PC-9 (cell line): ENCODE results near the gene EMC6. TPM values are rescaled to one million over a fixed set of nuclear protein-coding genes. Genes with fewer than 3 reads are reported as not detected.

ENCODE experiments used
- BruUV-seq: library from RNA; stranded (reverse); fragments of 400-500 nt; replicated peaks from 2 replicates; lab custom pipeline; 2021; lab: Mats Ljungman, UMichigan
- CTCF ChIA-PET: fragments of 300-600 bp; sonication (Branson Sonifier 250); formaldehyde crosslinking; loops from one replicate; lab custom pipeline; 2022; ENCODE audit warnings: antibody characterized with exemption; lab: Charles Lee
- POLR2A ChIA-PET: fragments of 300-600 bp; sonication (Branson Sonifier 250); formaldehyde crosslinking; loops from one replicate; lab custom pipeline; 2022; ENCODE audit warnings: antibody characterized with exemption; ENCODE audit not compliant: unreplicated experiment; lab: Charles Lee
- DNase-seq, 2 experiments: peaks; one replicate each; pipeline versions ENCODE4 v3.0.0 to v3.0.0-alpha.2; 2015 to 2022; ENCODE audit warnings: mixed read lengths in 1 of 2
- H2AFZ ChIP-seq: fragments of 200-600 bp; sonication (generic); 2 replicates; pipeline ENCODE4 v1.8.1; 2017; ENCODE audit warnings: antibody characterized with exemption
- H3F3A ChIP-seq: fragments of 200-600 bp; sonication (generic); 2 replicates; pipeline ENCODE4 v1.8.1; 2017; ENCODE audit warnings: antibody characterized with exemption, mild to moderate bottlenecking, low read depth; ENCODE audit not compliant: insufficient read depth
- H3K27ac ChIP-seq: fragments of 200-600 bp; sonication (generic); 2 replicates; pipeline ENCODE4 v1.6.1; 2016; ENCODE audit warnings: mixed run types
- H3K27me3 ChIP-seq: fragments of 200-600 bp; sonication (generic); 2 replicates; pipeline ENCODE4 v1.6.1; 2016; ENCODE audit warnings: low read depth, mixed run types; ENCODE audit not compliant: insufficient read depth
- H3K36me3 ChIP-seq: fragments of 200-600 bp; sonication (generic); 2 replicates; pipeline ENCODE4 v1.6.1; 2016; ENCODE audit warnings: low read depth, mixed run types
- H3K4me1 ChIP-seq: fragments of 200-600 bp; sonication (generic); replicated peaks from 2 replicates; pipeline ENCODE4 v1.6.1; 2016; ENCODE audit warnings: mixed run types; ENCODE audit not compliant: insufficient read depth
- H3K4me2 ChIP-seq: fragments of 200-600 bp; sonication (generic); 2 replicates; pipeline ENCODE4 v1.6.1; 2017; ENCODE audit warnings: mixed run types
- H3K4me3 ChIP-seq: fragments of 200-600 bp; sonication (generic); 2 replicates; pipeline ENCODE4 v1.6.1; 2016; ENCODE audit warnings: mixed run types
- H3K79me2 ChIP-seq: fragments of 200-600 bp; sonication (generic); 2 replicates; pipeline ENCODE4 v1.6.1; 2017; ENCODE audit warnings: low read depth, mixed run types
- H3K9me2 ChIP-seq: fragments of 200-600 bp; sonication (generic); 2 replicates; pipeline ENCODE4 v1.8.1; 2017; ENCODE audit warnings: mild to moderate bottlenecking; ENCODE audit not compliant: insufficient read depth
- H3K9me3 ChIP-seq: fragments of 200-600 bp; sonication (generic); 2 replicates; pipeline ENCODE4 v1.8.1; 2016; ENCODE audit warnings: low read depth; ENCODE audit not compliant: insufficient read depth
- H4K20me1 ChIP-seq: fragments of 200-600 bp; sonication (generic); 2 replicates; pipeline ENCODE4 v1.8.1; 2017; ENCODE audit not compliant: insufficient read depth
- CTCF ChIP-seq: fragments of 200-600 bp; sonication (generic); conservative IDR thresholded peaks from 2 replicates; pipeline ENCODE4 v1.6.1; 2017; ENCODE audit warnings: mixed run types, antibody characterized with exemption, mild to moderate bottlenecking, moderate library complexity
- EZH2 ChIP-seq: fragments of 200-600 bp; sonication (generic); IDR thresholded peaks from 2 replicates; pipeline ENCODE4 v1.8.0; 2017; ENCODE audit warnings: antibody characterized with exemption, low read depth
- intact Hi-C: fragments of 100-400 bp; cut with micrococcal nuclease; formaldehyde crosslinking; loops from one replicate; pipeline ENCODE4 v1.10.0; 2022; ENCODE audit not compliant: unreplicated experiment
- total RNA-seq: library from RNA; stranded (reverse); gene quantifications from 2 replicates; pipeline ENCODE4 v1.2.3, GENCODE V29; 2021

The EMC6 gene
- total RNA-seq, 1 experiment from 2014 or later, result 89.9 TPM

GRCh38 chr17:3695723-3696411, 27.3 kb downstream of the EMC6 start, which contains the start of gene P2RX5:
Gene P2RX5 (minus strand): TSS chr17:3696155. CDS start chr17:3696005, 150 bp downstream.
- Histone ChIP-seq H3K4me3 (peak within 1 kb of the TSS; percentile 71), H3K9me3 (no peaks in the 10 kb centered on the region), H4K20me1 (no peaks in the 10 kb centered on the region), H2AFZ (peak within 1 kb of the TSS; percentile 98), H3K27ac (no peak within 1 kb of the TSS), H3F3A (peaks cover 10% of the 10 kb centered on the region; the same call in 1 of the 2 replicates), H3K4me2 (peak within 1 kb of the TSS; percentile 83), H3K27me3 (no peaks in the 10 kb centered on the region), H3K4me1 (peaks cover 12% of the 10 kb centered on the region), H3K36me3 (no peaks in the 10 kb centered on the region), H3K79me2 (peaks cover 35% of the 10 kb centered on the region), H3K9me2 (no peaks in the 10 kb centered on the region)
- intact Hi-C loops, result no loop called here
- no TSS peak for BruUV-seq
- POLR2A ChIA-PET, result interaction anchor here (0.6 to 0.7 kb wide), 3 partner anchors 15 to 270 kb away, joined by 3 read pairs; no protein-coding TSS in a partner anchor
- CTCF ChIA-PET, result interaction anchor here (0.6 kb wide), 2 partner anchors 59 to 556 kb away, joined by 5 to 6 read pairs; no protein-coding TSS in a partner anchor
- no peak for TF ChIP-seq EZH2
- no peak for TF ChIP-seq CTCF
- peak in 1 of 2 experiments; percentile 36 for DNase-seq

GRCh38 chr17:3697103-3697476, 28.5 kb downstream of the EMC6 start:
- no peak for DNase-seq
- H3F3A ChIP-seq, result 0 out of 2 replicates have a peak, but pooled peaks cover 7% of the 10 kb centered on the region
- no peak overlapping the region for H2AFZ ChIP-seq
- no peak overlapping the region for H3K4me3 ChIP-seq
- H3K4me1 ChIP-seq, result peaks cover 12% of the 10 kb centered on the region
- H3K9me2 ChIP-seq, result no peaks in the 10 kb centered on the region
- no peaks in the 10 kb centered on the region for H3K9me3 ChIP-seq
- no peak overlapping the region for H3K4me2 ChIP-seq
- TF ChIP-seq CTCF, result no peak
- TF ChIP-seq EZH2, result no peak
- H4K20me1 ChIP-seq, result no peaks in the 10 kb centered on the region
- H3K36me3 ChIP-seq, result no peaks in the 10 kb centered on the region
- H3K79me2 ChIP-seq, result peaks cover 35% of the 10 kb centered on the region
- no TSS peak for BruUV-seq
- intact Hi-C loops, result no loop called here
- no peak overlapping the region for H3K27ac ChIP-seq
- ChIA-PET POLR2A (interaction anchor here (0.5 kb wide), 1 partner anchor 22 kb away, joined by 3 read pairs; no protein-coding TSS in a partner anchor), CTCF (no interaction called here)
- no peaks in the 10 kb centered on the region for H3K27me3 ChIP-seq

- no TSS peak for BruUV-seq
- intact Hi-C loops, result no loop called here
- POLR2A ChIA-PET, result no interaction called here
- 0 out of 2 replicates have a peak, but pooled peaks cover 3% of the 10 kb centered on the region for H3F3A ChIP-seq
- H4K20me1 ChIP-seq, result no peaks in the 10 kb centered on the region
- no peak for DNase-seq
- H3K27me3 ChIP-seq, result no peaks in the 10 kb centered on the region
- no peak overlapping the region for H3K27ac ChIP-seq
- H2AFZ ChIP-seq, result no peak overlapping the region
- H3K36me3 ChIP-seq, result no peaks in the 10 kb centered on the region
- H3K4me1 ChIP-seq, result peaks cover 12% of the 10 kb centered on the region
- TF ChIP-seq CTCF (no peak), EZH2 (no peak)
- H3K9me3 ChIP-seq, result no peaks in the 10 kb centered on the region
- no peaks in the 10 kb centered on the region for H3K9me2 ChIP-seq
- no peak overlapping the region for H3K4me3 ChIP-seq
- H3K79me2 ChIP-seq, result peaks cover 25% of the 10 kb centered on the region
- CTCF ChIA-PET, result interaction anchor here (0.5 kb wide), 1 partner anchor 540 kb away, joined by 3 read pairs; no protein-coding TSS in a partner anchor
- no peak overlapping the region for H3K4me2 ChIP-seq
Measured at GRCh38 chr17:3698139-3698538, 29.5 kb downstream of the EMC6 start.
